Gastroesophageal sphincter (tissue), 3 donors: ENCODE measurements around the gene MYO15B.

Experiments used
- CTCF ChIP-seq, 4 experiments: fragments of 200-600 bp in 2 of 4; fragments of 450-650 bp in 2 of 4; sonication (generic) in 1 of 4; IDR thresholded peaks; one replicate each; pipeline ENCODE4 v1.5.1; 2017 to 2019; ENCODE audit warnings: antibody characterized with exemption in 4 of 4, mild to moderate bottlenecking in 2 of 4, moderate library complexity in 2 of 4
- EP300 ChIP-seq: sonication (generic); formaldehyde crosslinking; IDR thresholded peaks from one replicate; pipeline ENCODE4 v1.6.1; 2017; ENCODE audit warnings: antibody characterized with exemption, mild to moderate bottlenecking
- POLR2A ChIP-seq, 2 donors: fragments of 450-650 bp; IDR thresholded peaks; one replicate each; pipeline ENCODE4 v1.6.1; 2017; ENCODE audit warnings: antibody characterized with exemption in 2 of 2, mild to moderate bottlenecking in 2 of 2, moderate library complexity in 1 of 2
- POLR2AphosphoS5 ChIP-seq: sonication (generic); formaldehyde crosslinking; IDR thresholded peaks from one replicate; pipeline ENCODE4 v1.6.1; 2017; ENCODE audit warnings: antibody characterized with exemption

- no peak for TF ChIP-seq CTCF (IDR thresholded peaks at IDR 0.05)
- no peak for TF ChIP-seq POLR2A (IDR thresholded peaks at IDR 0.05)
- no peak for TF ChIP-seq POLR2AphosphoS5
- no peak for TF ChIP-seq EP300
Observed at GRCh38 chr17:75641343-75641742, 53.7 kb downstream of the MYO15B start.
